ENCODE data around the gene RAPGEF4. TPM values are rescaled to one million over a fixed set of nuclear protein-coding genes. Genes with fewer than 3 reads are reported as not detected.

The RAPGEF4 gene
- total and polyA plus RNA-seq, 2 of the 13 experiments (the other 11 are each of a cell fraction or from before 2014, with no cell fraction given), result 0.78 to 0.91 TPM

DNA sequence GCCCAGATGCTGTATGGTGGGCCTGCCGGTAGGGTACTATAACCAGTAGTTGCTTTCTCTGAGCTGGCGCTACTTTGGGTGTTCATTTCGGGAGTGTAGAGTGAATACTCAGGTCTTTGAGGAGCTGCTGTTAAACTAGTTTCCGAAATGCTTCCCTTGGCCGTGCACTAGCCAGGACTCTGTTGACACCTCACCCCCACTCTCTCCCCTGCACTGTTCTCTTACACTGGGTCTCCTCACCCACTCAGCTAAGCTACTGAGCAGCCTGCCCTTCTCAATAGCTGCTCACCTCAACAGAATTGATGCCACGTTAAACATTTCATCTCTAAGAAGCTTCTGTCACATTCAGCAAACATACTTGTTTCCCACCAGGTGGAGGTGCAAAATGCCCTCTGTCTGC is 86.9 kb downstream of the RAPGEF4 start:
- 46% methylated on average over 6 of the region's 6 CpGs for WGBS (ENCODE audit: low lambda C conversion rate)
- in situ Hi-C loops (cut with HindIII; ENCODE audit: extremely low pct_ligation_motif_present, low pct_unique_long_range_greater_than_20kb), result no loop called here
- POLR2A ChIA-PET, result no interaction called here
- H3K4me1 ChIP-seq (ENCODE audit: insufficient read depth, low read length), result no peaks in the 10 kb centered on the region
- BruUV-seq (replicated peaks), result no TSS peak
- no peaks in the 10 kb centered on the region for H4K20me1 ChIP-seq (ENCODE audit: insufficient read depth, low read length)
- H3K4me3 ChIP-seq (replicated peaks in 1 of 3; ENCODE audit: insufficient read depth in 1 of 3, low read depth in 2 of 3, low read length in 3 of 3), result no peak overlapping the region
- CTCF ChIA-PET (ENCODE audit: low intra/inter-chr PET ratio, low total read pairs), result no interaction called here
- peaks cover 0 to 17% of the 10 kb centered on the region in 2 experiments; a peak in 3 of 5 replicates for H3K27me3 ChIP-seq (ENCODE audit: control insufficient read depth in 1 of 2, insufficient read depth in 2 of 2, low read length in 2 of 2)
- no peaks in the 10 kb centered on the region for H3K79me2 ChIP-seq (ENCODE audit: insufficient read depth, low read length)
- TF ChIP-seq ZNF383 (CRISPR knock-in tag; IDR thresholded peaks at IDR 0.05; ENCODE audit: borderline replicate concordance), result no peak
- no peak for TF ChIP-seq ZNF891 (CRISPR knock-in tag; IDR thresholded peaks at IDR 0.05)
- TF ChIP-seq HDAC6 (IDR thresholded peaks at IDR 0.05; ENCODE audit: low read depth, low read length), result no peak
- TF ChIP-seq ZNF251 (CRISPR knock-in tag; IDR thresholded peaks at IDR 0.05), result no peak
- no peak for TF ChIP-seq SRSF4 (IDR thresholded peaks at IDR 0.05; ENCODE audit: low read depth, low read length, poor library complexity, severe bottlenecking)
- TF ChIP-seq ZNF282 (IDR thresholded peaks at IDR 0.05; ENCODE audit: partially characterized antibody), result no peak
- TF ChIP-seq, protein P1, sequence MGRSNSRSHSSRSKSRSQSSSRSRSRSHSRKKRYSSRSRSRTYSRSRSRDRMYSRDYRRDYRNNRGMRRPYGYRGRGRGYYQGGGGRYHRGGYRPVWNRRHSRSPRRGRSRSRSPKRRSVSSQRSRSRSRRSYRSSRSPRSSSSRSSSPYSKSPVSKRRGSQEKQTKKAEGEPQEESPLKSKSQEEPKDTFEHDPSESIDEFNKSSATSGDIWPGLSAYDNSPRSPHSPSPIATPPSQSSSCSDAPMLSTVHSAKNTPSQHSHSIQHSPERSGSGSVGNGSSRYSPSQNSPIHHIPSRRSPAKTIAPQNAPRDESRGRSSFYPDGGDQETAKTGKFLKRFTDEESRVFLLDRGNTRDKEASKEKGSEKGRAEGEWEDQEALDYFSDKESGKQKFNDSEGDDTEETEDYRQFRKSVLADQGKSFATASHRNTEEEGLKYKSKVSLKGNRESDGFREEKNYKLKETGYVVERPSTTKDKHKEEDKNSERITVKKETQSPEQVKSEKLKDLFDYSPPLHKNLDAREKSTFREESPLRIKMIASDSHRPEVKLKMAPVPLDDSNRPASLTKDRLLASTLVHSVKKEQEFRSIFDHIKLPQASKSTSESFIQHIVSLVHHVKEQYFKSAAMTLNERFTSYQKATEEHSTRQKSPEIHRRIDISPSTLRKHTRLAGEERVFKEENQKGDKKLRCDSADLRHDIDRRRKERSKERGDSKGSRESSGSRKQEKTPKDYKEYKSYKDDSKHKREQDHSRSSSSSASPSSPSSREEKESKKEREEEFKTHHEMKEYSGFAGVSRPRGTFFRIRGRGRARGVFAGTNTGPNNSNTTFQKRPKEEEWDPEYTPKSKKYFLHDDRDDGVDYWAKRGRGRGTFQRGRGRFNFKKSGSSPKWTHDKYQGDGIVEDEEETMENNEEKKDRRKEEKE (IDR thresholded peaks at IDR 0.05), result no peak
- TF ChIP-seq ZMAT3 (CRISPR knock-in tag; conservative IDR thresholded peaks at IDR 0.05), result no peak
- TF ChIP-seq ERF (CRISPR knock-in tag; IDR thresholded peaks at IDR 0.05), result no peak
- no peak overlapping the region for H2AFZ ChIP-seq (ENCODE audit: low read length)
- ATAC-seq, result no peak
- H3K9ac ChIP-seq (ENCODE audit: insufficient read depth, low read depth, low read length), result no peak overlapping the region
- no peak for DNase-seq (ENCODE audit: low spot score)
- H3K36me3 ChIP-seq (replicated peaks in 1 of 2; ENCODE audit: control insufficient read depth in 1 of 2, insufficient read depth in 2 of 2, low read length in 2 of 2), result no peaks in the 10 kb centered on the region
- no peak overlapping the region for H3K4me2 ChIP-seq (ENCODE audit: low read depth, low read length)
- FAIRE-seq, result no peak
- H3K9me3 ChIP-seq (ENCODE audit: low read length), result no peaks in the 10 kb centered on the region
- no peak overlapping the region for H3K27ac ChIP-seq (ENCODE audit: extremely low read length, insufficient read depth, low read length)
- intact Hi-C loops (cut with micrococcal nuclease; ENCODE audit: unreplicated experiment), result no loop called here

Measured in HepG2 (cell line).